ENCODE results near the gene TMEM248. TPM values are rescaled to one million over a fixed set of nuclear protein-coding genes. Genes with fewer than 3 reads are reported as not detected.

Gene TMEM248
- total and polyA plus RNA-seq, 2 experiments from 2014 or later = 40.2 to 73.7 TPM

- no peaks in the 10 kb centered on the region for H3K9me3 Mint-ChIP-seq
- no peak overlapping the region for H2AFZ ChIP-seq
- TF ChIP-seq, protein P1, sequence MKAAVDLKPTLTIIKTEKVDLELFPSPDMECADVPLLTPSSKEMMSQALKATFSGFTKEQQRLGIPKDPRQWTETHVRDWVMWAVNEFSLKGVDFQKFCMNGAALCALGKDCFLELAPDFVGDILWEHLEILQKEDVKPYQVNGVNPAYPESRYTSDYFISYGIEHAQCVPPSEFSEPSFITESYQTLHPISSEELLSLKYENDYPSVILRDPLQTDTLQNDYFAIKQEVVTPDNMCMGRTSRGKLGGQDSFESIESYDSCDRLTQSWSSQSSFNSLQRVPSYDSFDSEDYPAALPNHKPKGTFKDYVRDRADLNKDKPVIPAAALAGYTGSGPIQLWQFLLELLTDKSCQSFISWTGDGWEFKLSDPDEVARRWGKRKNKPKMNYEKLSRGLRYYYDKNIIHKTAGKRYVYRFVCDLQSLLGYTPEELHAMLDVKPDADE (IDR thresholded peaks at IDR 0.05) = no peak
- TF ChIP-seq STAT1 (IDR thresholded peaks at IDR 0.05; ENCODE audit: unreplicated experiment) (no peak), NANOG (IDR thresholded peaks at IDR 0.05; ENCODE audit: borderline replicate concordance) (no peak), JUNB (IDR thresholded peaks at IDR 0.05; ENCODE audit: unreplicated experiment) (no peak), ZNF331 (CRISPR knock-in tag; IDR thresholded peaks at IDR 0.05; ENCODE audit: low read depth) (no peak), EZH2 (IDR thresholded peaks at IDR 0.05; ENCODE audit: low read depth, unreplicated experiment) (no peak), CREB1 (CRISPR knock-in tag; IDR thresholded peaks at IDR 0.05; ENCODE audit: low read depth) (no peak), ZNF114 (CRISPR knock-in tag; IDR thresholded peaks at IDR 0.05) (no peak), POLR2AphosphoS5 (IDR thresholded peaks at IDR 0.05; ENCODE audit: low read depth) (no peak)
- TF ChIP-seq, protein P2, sequence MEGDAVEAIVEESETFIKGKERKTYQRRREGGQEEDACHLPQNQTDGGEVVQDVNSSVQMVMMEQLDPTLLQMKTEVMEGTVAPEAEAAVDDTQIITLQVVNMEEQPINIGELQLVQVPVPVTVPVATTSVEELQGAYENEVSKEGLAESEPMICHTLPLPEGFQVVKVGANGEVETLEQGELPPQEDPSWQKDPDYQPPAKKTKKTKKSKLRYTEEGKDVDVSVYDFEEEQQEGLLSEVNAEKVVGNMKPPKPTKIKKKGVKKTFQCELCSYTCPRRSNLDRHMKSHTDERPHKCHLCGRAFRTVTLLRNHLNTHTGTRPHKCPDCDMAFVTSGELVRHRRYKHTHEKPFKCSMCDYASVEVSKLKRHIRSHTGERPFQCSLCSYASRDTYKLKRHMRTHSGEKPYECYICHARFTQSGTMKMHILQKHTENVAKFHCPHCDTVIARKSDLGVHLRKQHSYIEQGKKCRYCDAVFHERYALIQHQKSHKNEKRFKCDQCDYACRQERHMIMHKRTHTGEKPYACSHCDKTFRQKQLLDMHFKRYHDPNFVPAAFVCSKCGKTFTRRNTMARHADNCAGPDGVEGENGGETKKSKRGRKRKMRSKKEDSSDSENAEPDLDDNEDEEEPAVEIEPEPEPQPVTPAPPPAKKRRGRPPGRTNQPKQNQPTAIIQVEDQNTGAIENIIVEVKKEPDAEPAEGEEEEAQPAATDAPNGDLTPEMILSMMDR (conservative IDR thresholded peaks at IDR 0.05; ENCODE audit: low read depth in 2 of 2) = no peak
- TF ChIP-seq, protein P3, sequence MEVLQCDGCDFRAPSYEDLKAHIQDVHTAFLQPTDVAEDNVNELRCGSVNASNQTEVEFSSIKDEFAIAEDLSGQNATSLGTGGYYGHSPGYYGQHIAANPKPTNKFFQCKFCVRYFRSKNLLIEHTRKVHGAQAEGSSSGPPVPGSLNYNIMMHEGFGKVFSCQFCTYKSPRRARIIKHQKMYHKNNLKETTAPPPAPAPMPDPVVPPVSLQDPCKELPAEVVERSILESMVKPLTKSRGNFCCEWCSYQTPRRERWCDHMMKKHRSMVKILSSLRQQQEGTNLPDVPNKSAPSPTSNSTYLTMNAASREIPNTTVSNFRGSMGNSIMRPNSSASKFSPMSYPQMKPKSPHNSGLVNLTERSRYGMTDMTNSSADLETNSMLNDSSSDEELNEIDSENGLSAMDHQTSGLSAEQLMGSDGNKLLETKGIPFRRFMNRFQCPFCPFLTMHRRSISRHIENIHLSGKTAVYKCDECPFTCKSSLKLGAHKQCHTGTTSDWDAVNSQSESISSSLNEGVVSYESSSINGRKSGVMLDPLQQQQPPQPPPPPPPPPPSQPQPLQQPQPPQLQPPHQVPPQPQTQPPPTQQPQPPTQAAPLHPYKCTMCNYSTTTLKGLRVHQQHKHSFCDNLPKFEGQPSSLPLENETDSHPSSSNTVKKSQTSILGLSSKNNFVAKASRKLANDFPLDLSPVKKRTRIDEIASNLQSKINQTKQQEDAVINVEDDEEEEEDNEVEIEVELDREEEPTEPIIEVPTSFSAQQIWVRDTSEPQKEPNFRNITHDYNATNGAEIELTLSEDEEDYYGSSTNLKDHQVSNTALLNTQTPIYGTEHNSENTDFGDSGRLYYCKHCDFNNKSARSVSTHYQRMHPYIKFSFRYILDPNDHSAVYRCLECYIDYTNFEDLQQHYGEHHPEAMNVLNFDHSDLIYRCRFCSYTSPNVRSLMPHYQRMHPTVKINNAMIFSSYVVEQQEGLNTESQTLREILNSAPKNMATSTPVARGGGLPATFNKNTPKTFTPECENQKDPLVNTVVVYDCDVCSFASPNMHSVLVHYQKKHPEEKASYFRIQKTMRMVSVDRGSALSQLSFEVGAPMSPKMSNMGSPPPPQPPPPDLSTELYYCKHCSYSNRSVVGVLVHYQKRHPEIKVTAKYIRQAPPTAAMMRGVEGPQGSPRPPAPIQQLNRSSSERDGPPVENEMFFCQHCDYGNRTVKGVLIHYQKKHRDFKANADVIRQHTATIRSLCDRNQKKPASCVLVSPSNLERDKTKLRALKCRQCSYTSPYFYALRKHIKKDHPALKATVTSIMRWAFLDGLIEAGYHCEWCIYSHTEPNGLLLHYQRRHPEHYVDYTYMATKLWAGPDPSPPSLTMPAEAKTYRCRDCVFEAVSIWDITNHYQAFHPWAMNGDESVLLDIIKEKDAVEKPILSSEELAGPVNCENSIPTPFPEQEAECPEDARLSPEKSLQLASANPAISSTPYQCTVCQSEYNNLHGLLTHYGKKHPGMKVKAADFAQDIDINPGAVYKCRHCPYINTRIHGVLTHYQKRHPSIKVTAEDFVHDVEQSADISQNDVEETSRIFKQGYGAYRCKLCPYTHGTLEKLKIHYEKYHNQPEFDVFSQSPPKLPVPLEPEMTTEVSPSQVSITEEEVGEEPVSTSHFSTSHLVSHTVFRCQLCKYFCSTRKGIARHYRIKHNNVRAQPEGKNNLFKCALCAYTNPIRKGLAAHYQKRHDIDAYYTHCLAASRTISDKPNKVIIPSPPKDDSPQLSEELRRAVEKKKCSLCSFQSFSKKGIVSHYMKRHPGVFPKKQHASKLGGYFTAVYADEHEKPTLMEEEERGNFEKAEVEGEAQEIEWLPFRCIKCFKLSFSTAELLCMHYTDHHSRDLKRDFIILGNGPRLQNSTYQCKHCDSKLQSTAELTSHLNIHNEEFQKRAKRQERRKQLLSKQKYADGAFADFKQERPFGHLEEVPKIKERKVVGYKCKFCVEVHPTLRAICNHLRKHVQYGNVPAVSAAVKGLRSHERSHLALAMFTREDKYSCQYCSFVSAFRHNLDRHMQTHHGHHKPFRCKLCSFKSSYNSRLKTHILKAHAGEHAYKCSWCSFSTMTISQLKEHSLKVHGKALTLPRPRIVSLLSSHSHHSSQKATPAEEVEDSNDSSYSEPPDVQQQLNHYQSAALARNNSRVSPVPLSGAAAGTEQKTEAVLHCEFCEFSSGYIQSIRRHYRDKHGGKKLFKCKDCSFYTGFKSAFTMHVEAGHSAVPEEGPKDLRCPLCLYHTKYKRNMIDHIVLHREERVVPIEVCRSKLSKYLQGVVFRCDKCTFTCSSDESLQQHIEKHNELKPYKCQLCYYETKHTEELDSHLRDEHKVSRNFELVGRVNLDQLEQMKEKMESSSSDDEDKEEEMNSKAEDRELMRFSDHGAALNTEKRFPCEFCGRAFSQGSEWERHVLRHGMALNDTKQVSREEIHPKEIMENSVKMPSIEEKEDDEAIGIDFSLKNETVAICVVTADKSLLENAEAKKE (CRISPR knock-in tag; IDR thresholded peaks at IDR 0.05) = no peak
- TF ChIP-seq, protein P4, sequence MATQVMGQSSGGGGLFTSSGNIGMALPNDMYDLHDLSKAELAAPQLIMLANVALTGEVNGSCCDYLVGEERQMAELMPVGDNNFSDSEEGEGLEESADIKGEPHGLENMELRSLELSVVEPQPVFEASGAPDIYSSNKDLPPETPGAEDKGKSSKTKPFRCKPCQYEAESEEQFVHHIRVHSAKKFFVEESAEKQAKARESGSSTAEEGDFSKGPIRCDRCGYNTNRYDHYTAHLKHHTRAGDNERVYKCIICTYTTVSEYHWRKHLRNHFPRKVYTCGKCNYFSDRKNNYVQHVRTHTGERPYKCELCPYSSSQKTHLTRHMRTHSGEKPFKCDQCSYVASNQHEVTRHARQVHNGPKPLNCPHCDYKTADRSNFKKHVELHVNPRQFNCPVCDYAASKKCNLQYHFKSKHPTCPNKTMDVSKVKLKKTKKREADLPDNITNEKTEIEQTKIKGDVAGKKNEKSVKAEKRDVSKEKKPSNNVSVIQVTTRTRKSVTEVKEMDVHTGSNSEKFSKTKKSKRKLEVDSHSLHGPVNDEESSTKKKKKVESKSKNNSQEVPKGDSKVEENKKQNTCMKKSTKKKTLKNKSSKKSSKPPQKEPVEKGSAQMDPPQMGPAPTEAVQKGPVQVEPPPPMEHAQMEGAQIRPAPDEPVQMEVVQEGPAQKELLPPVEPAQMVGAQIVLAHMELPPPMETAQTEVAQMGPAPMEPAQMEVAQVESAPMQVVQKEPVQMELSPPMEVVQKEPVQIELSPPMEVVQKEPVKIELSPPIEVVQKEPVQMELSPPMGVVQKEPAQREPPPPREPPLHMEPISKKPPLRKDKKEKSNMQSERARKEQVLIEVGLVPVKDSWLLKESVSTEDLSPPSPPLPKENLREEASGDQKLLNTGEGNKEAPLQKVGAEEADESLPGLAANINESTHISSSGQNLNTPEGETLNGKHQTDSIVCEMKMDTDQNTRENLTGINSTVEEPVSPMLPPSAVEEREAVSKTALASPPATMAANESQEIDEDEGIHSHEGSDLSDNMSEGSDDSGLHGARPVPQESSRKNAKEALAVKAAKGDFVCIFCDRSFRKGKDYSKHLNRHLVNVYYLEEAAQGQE (IDR thresholded peaks at IDR 0.05; ENCODE audit: unreplicated experiment) = no peak
- no peak overlapping the region for H3K4me3 ChIP-seq
- H3K4me2 ChIP-seq = no peak overlapping the region
- H3K27me3 Mint-ChIP-seq (ENCODE audit: insufficient read depth, low read depth, poor library complexity) = peaks cover 11% of the 10 kb centered on the region
- 0 out of 2 replicates have a peak, but pooled peaks cover 4% of the 10 kb centered on the region for H3F3A ChIP-seq (replicated peaks; ENCODE audit: low read depth)
- peaks cover 100% of the 10 kb centered on the region for H3K79me2 ChIP-seq (replicated peaks; ENCODE audit: insufficient read depth)
- H3K4me3 Mint-ChIP-seq = no peak overlapping the region
- DNase-seq (ENCODE audit: low spot score) = no peak
- H3K4me1 ChIP-seq (ENCODE audit: insufficient read depth) = peaks cover 8% of the 10 kb centered on the region; the same call in 1 of the 2 replicates
- no peak for ATAC-seq
- H3K36me3 ChIP-seq (ENCODE audit: insufficient read depth) = no peaks in the 10 kb centered on the region
- H3K27ac ChIP-seq (ENCODE audit: low read depth) = peak overlapping the region; percentile 45; the same call in 1 of the 2 replicates
- H3K36me3 Mint-ChIP-seq (ENCODE audit: low read depth) = peaks cover 4% of the 10 kb centered on the region; the same call in 2 of the 3 replicates
- peaks cover 13% of the 10 kb centered on the region for H3K4me1 Mint-ChIP-seq
- no peak overlapping the region for H3K27ac Mint-ChIP-seq
- peaks cover 35% of the 10 kb centered on the region for H4K20me1 ChIP-seq (replicated peaks; ENCODE audit: insufficient read depth)
- no peaks in the 10 kb centered on the region for H3K9me2 ChIP-seq (ENCODE audit: insufficient read depth)
- no peaks in the 10 kb centered on the region for H3K27me3 ChIP-seq (ENCODE audit: insufficient read depth)
Observed at GRCh38 chr7:66933469-66933868, 12.4 kb downstream of the TMEM248 start.
